Nephron (organoid): ENCODE results near the gene E2F6.
"Not testable (repeated sequence)": the region's sequence is repeated elsewhere in the genome, so short reads cannot be mapped to it uniquely, and the experiment has no call there.

ENCODE experiments used
- H3K27ac Mint-ChIP-seq, 3 experiments: 2 replicates each; pipeline ENCODE4 v1.8.0; 2020; ENCODE audit warnings: mixed read lengths in 3 of 3, mild to moderate bottlenecking in 2 of 3, moderate library complexity in 1 of 3
- H3K27me3 Mint-ChIP-seq: 2 replicates; pipeline ENCODE4 v1.8.0; 2021; ENCODE audit warnings: low read depth, mild to moderate bottlenecking, moderate library complexity, mixed read lengths
- H3K36me3 Mint-ChIP-seq: 2 replicates; pipeline ENCODE4 v1.8.0; 2020; ENCODE audit warnings: low read depth, mixed read lengths
- H3K4me1 Mint-ChIP-seq: 2 replicates; pipeline ENCODE4 v1.8.0; 2020; ENCODE audit warnings: mixed read lengths
- H3K4me3 Mint-ChIP-seq, 3 experiments: 2 replicates each; pipeline ENCODE4 v1.8.0; 2020; ENCODE audit warnings: mild to moderate bottlenecking in 3 of 3, mixed read lengths in 3 of 3, moderate library complexity in 2 of 3
- H3K9me3 Mint-ChIP-seq: 2 replicates; pipeline ENCODE4 v1.8.0; 2020; ENCODE audit warnings: mixed read lengths
- CTCF ChIP-seq, 3 experiments: fragments of 200-600 bp; sonication (generic); IDR thresholded peaks; one replicate each; pipeline ENCODE4 v1.5.0; 2021; ENCODE audit warnings: antibody characterized with exemption in 3 of 3; ENCODE audit not compliant: unreplicated experiment in 3 of 3

E2F6 gene

GRCh38 chr2:11406267-11406957 is 59.5 kb downstream of the E2F6 start:
- H3K4me1 Mint-ChIP-seq: peaks cover 49% of the 10 kb centered on the region
- H3K27me3 Mint-ChIP-seq: peaks cover 4% of the 10 kb centered on the region
- no peaks in the 10 kb centered on the region for H3K9me3 Mint-ChIP-seq
- H3K27ac Mint-ChIP-seq: peak overlapping the region; percentile 93 to 99 (median 94)
- H3K36me3 Mint-ChIP-seq: no peaks in the 10 kb centered on the region
- TF ChIP-seq CTCF (IDR thresholded peaks at IDR 0.05; ENCODE audit: unreplicated experiment in 3 of 3): no peak
- H3K4me3 Mint-ChIP-seq: peak overlapping the region in 2 of 3 experiments; percentile 3 to 66

GRCh38 chr2:11405599-11406266 is 60.2 kb downstream of the E2F6 start:
- Mint-ChIP-seq H3K4me3 (peak overlapping the region in 2 of 3 experiments; percentile 3 to 66), H3K27ac (peak overlapping the region; percentile 93 to 99 (median 94)), H3K36me3 (no peaks in the 10 kb centered on the region), H3K27me3 (peaks cover 4% of the 10 kb centered on the region), H3K9me3 (no peaks in the 10 kb centered on the region), H3K4me1 (peaks cover 44% of the 10 kb centered on the region)
- TF ChIP-seq CTCF (IDR thresholded peaks at IDR 0.05; ENCODE audit: unreplicated experiment in 3 of 3): no peak

GRCh38 chr2:11405074-11405406 is 60.9 kb downstream of the E2F6 start:
- Mint-ChIP-seq H3K4me1 (peaks cover 37% of the 10 kb centered on the region), H3K27ac (peak overlapping the region in 2 of 3 experiments; percentile 32 to 99)
- not testable (repeated sequence) for H3K4me3 Mint-ChIP-seq, H3K36me3 Mint-ChIP-seq, H3K27me3 Mint-ChIP-seq, H3K9me3 Mint-ChIP-seq

GRCh38 chr2:11404376-11405073 is 61.4 kb downstream of the E2F6 start:
- Mint-ChIP-seq H3K4me1 (peaks cover 37% of the 10 kb centered on the region), H3K36me3 (no peaks in the 10 kb centered on the region), H3K4me3 (no peak overlapping the region), H3K27me3 (peaks cover 4% of the 10 kb centered on the region), H3K9me3 (no peaks in the 10 kb centered on the region), H3K27ac (peak overlapping the region; percentile 32 to 99 (median 64))
- TF ChIP-seq CTCF (IDR thresholded peaks at IDR 0.05; ENCODE audit: unreplicated experiment in 3 of 3): no peak

GRCh38 chr2:11402436-11402835 is 63.5 kb downstream of the E2F6 start:
- H3K4me3 Mint-ChIP-seq: no peak overlapping the region
- no peak for TF ChIP-seq CTCF (IDR thresholded peaks at IDR 0.05; ENCODE audit: unreplicated experiment in 3 of 3)
- peaks cover 4% of the 10 kb centered on the region for H3K27me3 Mint-ChIP-seq
- H3K36me3 Mint-ChIP-seq: no peaks in the 10 kb centered on the region
- no peak overlapping the region for H3K27ac Mint-ChIP-seq
- peaks cover 50% of the 10 kb centered on the region for H3K4me1 Mint-ChIP-seq
- no peaks in the 10 kb centered on the region for H3K9me3 Mint-ChIP-seq

GRCh38 chr2:11399438-11399762 is 66.6 kb downstream of the E2F6 start:
- Mint-ChIP-seq H3K4me1 (peaks cover 58% of the 10 kb centered on the region), H3K9me3 (no peaks in the 10 kb centered on the region), H3K36me3 (no peaks in the 10 kb centered on the region), H3K27ac (no peak overlapping the region), H3K4me3 (no peak overlapping the region), H3K27me3 (peaks cover 6% of the 10 kb centered on the region)
- no peak for TF ChIP-seq CTCF (IDR thresholded peaks at IDR 0.05; ENCODE audit: unreplicated experiment in 3 of 3)
